HEK293 (cell line): Measurements from ENCODE around the gene BSCL2.

Source experiments
- KLF16 ChIP-seq: fragments of 450-650 bp; formaldehyde crosslinking; IDR thresholded peaks from 2 replicates; pipeline ENCODE4 v1.5.1; 2017; ENCODE audit warnings: missing biosample characterization, missing genetic modification characterization
- OSR2 ChIP-seq: fragments of 450-650 bp; formaldehyde crosslinking; IDR thresholded peaks from 2 replicates; pipeline ENCODE4 v1.5.1; 2016; ENCODE audit warnings: missing biosample characterization, missing genetic modification characterization
- RBAK ChIP-seq: fragments of 450-650 bp; formaldehyde crosslinking; IDR thresholded peaks from 2 replicates; pipeline ENCODE4 v1.5.1; 2016; ENCODE audit warnings: missing biosample characterization, missing genetic modification characterization
- TCF7L2 ChIP-seq: IDR thresholded peaks from 2 replicates; pipeline ENCODE4 v1.6.1; 2011; ENCODE audit warnings: low read depth, mild to moderate bottlenecking, inconsistent platforms, low read length, moderate library complexity, borderline replicate concordance
- YY2 ChIP-seq: fragments of 450-650 bp; formaldehyde crosslinking; IDR thresholded peaks from 2 replicates; pipeline ENCODE4 v1.5.1; 2016; ENCODE audit warnings: missing biosample characterization, missing genetic modification characterization
- ZBTB20 ChIP-seq: fragments of 450-650 bp; formaldehyde crosslinking; IDR thresholded peaks from 2 replicates; pipeline ENCODE4 v1.5.1; 2016; ENCODE audit warnings: missing biosample characterization, missing genetic modification characterization
- ZFHX2 ChIP-seq: fragments of 450-650 bp; formaldehyde crosslinking; conservative IDR thresholded peaks from 2 replicates; pipeline ENCODE4 v1.5.1; 2016; ENCODE audit warnings: missing biosample characterization, missing genetic modification characterization
- ZNF302 ChIP-seq: fragments of 450-650 bp; formaldehyde crosslinking; IDR thresholded peaks from 2 replicates; pipeline ENCODE4 v1.5.1; 2016; ENCODE audit warnings: missing biosample characterization, missing genetic modification characterization, low read depth
- ZNF341 ChIP-seq: fragments of 450-650 bp; formaldehyde crosslinking; IDR thresholded peaks from 2 replicates; pipeline ENCODE4; 2016; ENCODE audit warnings: low read depth, missing biosample characterization, missing genetic modification characterization
- ZNF354C ChIP-seq: fragments of 450-650 bp; formaldehyde crosslinking; IDR thresholded peaks from 2 replicates; pipeline ENCODE4 v1.5.1; 2016; ENCODE audit warnings: missing biosample characterization, missing genetic modification characterization, low read depth, borderline replicate concordance
- ZNF37A ChIP-seq: fragments of 450-650 bp; IDR thresholded peaks from 2 replicates; pipeline ENCODE4 v1.5.1; 2018; ENCODE audit warnings: missing biosample characterization, missing genetic modification characterization
- ZNF548 ChIP-seq: fragments of 450-650 bp; formaldehyde crosslinking; IDR thresholded peaks from 2 replicates; pipeline ENCODE4 v1.5.1; 2016; ENCODE audit warnings: missing biosample characterization, missing genetic modification characterization
- ZNF747 ChIP-seq: fragments of 450-650 bp; formaldehyde crosslinking; IDR thresholded peaks from 2 replicates; pipeline ENCODE4 v1.5.1; 2016; ENCODE audit warnings: missing biosample characterization, missing genetic modification characterization
- ZNF777 ChIP-seq: fragments of 450-650 bp; formaldehyde crosslinking; IDR thresholded peaks from 2 replicates; pipeline ENCODE4 v1.5.1; 2017; ENCODE audit warnings: missing biosample characterization, missing genetic modification characterization, borderline replicate concordance
- ZNF837 ChIP-seq: fragments of 450-650 bp; formaldehyde crosslinking; IDR thresholded peaks from 2 replicates; pipeline ENCODE4 v1.5.1; 2016; ENCODE audit warnings: missing biosample characterization, missing genetic modification characterization
- ZSCAN16 ChIP-seq: fragments of 450-650 bp; formaldehyde crosslinking; IDR thresholded peaks from 2 replicates; pipeline ENCODE4 v1.5.1; 2016; ENCODE audit warnings: missing biosample characterization, missing genetic modification characterization
- TF ChIP-seq, protein P1 (sequence below): fragments of 450-650 bp; formaldehyde crosslinking; IDR thresholded peaks from 2 replicates; pipeline ENCODE4; 2016; ENCODE audit warnings: missing biosample characterization, missing genetic modification characterization
- TF ChIP-seq, protein P2 (sequence below): fragments of 450-650 bp; formaldehyde crosslinking; IDR thresholded peaks from 2 replicates; pipeline ENCODE4 v1.5.1; 2016; ENCODE audit warnings: missing biosample characterization, missing genetic modification characterization
- TF ChIP-seq, protein P3 (sequence below): fragments of 450-650 bp; IDR thresholded peaks from 2 replicates; pipeline ENCODE4 v1.5.1; 2018; ENCODE audit warnings: missing biosample characterization, missing genetic modification characterization
- TF ChIP-seq, protein P4 (sequence below): fragments of 450-650 bp; formaldehyde crosslinking; IDR thresholded peaks from 2 replicates; pipeline ENCODE4 v1.5.1; 2016; ENCODE audit warnings: missing biosample characterization, missing genetic modification characterization, borderline replicate concordance
- TF ChIP-seq, protein P5 (sequence below): fragments of 450-650 bp; formaldehyde crosslinking; conservative IDR thresholded peaks from 2 replicates; pipeline ENCODE4 v1.5.1; 2016; ENCODE audit warnings: low read depth, missing biosample characterization, missing genetic modification characterization

BSCL2 gene

DNA sequence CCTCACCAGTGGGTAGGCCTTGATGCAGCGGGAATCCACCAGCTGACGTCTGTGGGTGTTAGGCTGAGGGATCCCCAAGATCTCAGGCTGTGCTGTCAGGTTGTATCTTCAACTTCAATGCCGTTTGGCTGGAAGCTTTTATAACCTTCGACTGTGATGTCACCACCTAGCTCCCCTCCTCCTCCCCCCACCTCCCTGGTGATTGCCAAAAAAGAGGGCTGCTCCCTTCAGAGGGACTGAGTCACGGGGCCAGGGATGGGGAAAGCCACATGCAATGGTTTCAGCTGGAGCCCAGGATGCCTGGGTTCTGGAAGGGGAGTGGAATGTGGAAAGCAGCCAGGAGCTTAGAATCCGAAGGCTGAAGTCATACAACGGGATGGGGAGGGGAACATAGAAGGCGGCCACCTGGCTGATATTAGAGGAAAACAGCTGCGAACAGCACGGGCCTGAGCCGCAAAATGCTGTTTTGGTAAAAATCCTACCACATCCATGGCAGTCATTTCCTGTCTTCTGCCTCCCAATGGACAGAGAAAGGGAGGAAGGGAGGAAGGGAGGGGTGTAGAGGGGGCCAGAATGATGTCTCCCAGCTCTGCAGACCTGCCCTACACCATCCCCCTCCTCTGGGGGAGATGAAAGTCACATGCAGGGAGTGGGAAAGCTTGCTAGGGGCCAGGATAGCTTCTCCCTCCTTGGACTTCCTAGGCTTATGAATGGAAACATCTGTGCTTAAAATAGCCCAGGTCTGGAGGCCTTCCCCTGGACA is 17.6 kb downstream of the BSCL2 start, which contains the start of gene LRRN4CL (continued):
- TF ChIP-seq ZNF777 (tag by site-specific recombination) (no peak), KLF16 (tag by site-specific recombination) (no peak), ZNF341 (tag by site-specific recombination) (no peak), ZBTB20 (tag by site-specific recombination) (no peak), OSR2 (tag by site-specific recombination) (no peak), ZSCAN16 (tag by site-specific recombination) (no peak), ZNF37A (no peak), ZNF354C (tag by site-specific recombination) (no peak), RBAK (tag by site-specific recombination) (no peak), ZNF302 (tag by site-specific recombination) (no peak), ZNF747 (no peak), ZNF548 (tag by site-specific recombination) (no peak), TCF7L2 (no peak), ZNF837 (tag by site-specific recombination) (no peak), ZFHX2 (tag by site-specific recombination) (0 out of 2 replicates have a peak, but pooled peaks have one; percentile 11), YY2 (tag by site-specific recombination) (no peak)
- TF ChIP-seq, protein P1, sequence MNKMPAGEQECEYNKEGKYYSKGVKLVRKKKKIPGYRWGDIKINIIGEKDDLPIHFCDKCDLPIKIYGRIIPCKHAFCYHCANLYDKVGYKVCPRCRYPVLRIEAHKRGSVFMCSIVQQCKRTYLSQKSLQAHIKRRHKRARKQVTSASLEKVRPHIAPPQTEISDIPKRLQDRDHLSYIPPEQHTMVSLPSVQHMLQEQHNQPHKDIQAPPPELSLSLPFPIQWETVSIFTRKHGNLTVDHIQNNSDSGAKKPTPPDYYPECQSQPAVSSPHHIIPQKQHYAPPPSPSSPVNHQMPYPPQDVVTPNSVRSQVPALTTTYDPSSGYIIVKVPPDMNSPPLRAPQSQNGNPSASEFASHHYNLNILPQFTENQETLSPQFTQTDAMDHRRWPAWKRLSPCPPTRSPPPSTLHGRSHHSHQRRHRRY, result no peak
- TF ChIP-seq, protein P2, sequence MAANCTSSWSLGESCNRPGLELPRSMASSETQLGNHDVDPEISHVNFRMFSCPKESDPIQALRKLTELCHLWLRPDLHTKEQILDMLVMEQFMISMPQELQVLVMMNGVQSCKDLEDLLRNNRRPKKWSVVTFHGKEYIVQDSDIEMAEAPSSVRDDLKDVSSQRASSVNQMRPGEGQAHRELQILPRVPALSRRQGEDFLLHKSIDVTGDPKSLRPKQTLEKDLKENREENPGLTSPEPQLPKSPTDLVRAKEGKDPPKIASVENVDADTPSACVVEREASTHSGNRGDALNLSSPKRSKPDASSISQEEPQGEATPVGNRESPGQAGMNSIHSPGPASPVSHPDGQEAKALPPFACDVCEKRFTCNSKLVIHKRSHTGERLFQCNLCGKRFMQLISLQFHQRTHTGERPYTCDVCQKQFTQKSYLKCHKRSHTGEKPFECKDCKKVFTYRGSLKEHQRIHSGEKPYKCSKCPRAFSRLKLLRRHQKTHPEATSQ (tag by site-specific recombination), result no peak
- TF ChIP-seq, protein P3, sequence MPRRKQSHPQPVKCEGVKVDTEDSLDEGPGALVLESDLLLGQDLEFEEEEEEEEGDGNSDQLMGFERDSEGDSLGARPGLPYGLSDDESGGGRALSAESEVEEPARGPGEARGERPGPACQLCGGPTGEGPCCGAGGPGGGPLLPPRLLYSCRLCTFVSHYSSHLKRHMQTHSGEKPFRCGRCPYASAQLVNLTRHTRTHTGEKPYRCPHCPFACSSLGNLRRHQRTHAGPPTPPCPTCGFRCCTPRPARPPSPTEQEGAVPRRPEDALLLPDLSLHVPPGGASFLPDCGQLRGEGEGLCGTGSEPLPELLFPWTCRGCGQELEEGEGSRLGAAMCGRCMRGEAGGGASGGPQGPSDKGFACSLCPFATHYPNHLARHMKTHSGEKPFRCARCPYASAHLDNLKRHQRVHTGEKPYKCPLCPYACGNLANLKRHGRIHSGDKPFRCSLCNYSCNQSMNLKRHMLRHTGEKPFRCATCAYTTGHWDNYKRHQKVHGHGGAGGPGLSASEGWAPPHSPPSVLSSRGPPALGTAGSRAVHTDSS (tag by site-specific recombination), result no peak
- TF ChIP-seq, protein P4, sequence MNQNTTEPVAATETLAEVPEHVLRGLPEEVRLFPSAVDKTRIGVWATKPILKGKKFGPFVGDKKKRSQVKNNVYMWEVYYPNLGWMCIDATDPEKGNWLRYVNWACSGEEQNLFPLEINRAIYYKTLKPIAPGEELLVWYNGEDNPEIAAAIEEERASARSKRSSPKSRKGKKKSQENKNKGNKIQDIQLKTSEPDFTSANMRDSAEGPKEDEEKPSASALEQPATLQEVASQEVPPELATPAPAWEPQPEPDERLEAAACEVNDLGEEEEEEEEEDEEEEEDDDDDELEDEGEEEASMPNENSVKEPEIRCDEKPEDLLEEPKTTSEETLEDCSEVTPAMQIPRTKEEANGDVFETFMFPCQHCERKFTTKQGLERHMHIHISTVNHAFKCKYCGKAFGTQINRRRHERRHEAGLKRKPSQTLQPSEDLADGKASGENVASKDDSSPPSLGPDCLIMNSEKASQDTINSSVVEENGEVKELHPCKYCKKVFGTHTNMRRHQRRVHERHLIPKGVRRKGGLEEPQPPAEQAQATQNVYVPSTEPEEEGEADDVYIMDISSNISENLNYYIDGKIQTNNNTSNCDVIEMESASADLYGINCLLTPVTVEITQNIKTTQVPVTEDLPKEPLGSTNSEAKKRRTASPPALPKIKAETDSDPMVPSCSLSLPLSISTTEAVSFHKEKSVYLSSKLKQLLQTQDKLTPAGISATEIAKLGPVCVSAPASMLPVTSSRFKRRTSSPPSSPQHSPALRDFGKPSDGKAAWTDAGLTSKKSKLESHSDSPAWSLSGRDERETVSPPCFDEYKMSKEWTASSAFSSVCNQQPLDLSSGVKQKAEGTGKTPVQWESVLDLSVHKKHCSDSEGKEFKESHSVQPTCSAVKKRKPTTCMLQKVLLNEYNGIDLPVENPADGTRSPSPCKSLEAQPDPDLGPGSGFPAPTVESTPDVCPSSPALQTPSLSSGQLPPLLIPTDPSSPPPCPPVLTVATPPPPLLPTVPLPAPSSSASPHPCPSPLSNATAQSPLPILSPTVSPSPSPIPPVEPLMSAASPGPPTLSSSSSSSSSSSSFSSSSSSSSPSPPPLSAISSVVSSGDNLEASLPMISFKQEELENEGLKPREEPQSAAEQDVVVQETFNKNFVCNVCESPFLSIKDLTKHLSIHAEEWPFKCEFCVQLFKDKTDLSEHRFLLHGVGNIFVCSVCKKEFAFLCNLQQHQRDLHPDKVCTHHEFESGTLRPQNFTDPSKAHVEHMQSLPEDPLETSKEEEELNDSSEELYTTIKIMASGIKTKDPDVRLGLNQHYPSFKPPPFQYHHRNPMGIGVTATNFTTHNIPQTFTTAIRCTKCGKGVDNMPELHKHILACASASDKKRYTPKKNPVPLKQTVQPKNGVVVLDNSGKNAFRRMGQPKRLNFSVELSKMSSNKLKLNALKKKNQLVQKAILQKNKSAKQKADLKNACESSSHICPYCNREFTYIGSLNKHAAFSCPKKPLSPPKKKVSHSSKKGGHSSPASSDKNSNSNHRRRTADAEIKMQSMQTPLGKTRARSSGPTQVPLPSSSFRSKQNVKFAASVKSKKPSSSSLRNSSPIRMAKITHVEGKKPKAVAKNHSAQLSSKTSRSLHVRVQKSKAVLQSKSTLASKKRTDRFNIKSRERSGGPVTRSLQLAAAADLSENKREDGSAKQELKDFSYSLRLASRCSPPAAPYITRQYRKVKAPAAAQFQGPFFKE (tag by site-specific recombination), result no peak
- TF ChIP-seq, protein P5, sequence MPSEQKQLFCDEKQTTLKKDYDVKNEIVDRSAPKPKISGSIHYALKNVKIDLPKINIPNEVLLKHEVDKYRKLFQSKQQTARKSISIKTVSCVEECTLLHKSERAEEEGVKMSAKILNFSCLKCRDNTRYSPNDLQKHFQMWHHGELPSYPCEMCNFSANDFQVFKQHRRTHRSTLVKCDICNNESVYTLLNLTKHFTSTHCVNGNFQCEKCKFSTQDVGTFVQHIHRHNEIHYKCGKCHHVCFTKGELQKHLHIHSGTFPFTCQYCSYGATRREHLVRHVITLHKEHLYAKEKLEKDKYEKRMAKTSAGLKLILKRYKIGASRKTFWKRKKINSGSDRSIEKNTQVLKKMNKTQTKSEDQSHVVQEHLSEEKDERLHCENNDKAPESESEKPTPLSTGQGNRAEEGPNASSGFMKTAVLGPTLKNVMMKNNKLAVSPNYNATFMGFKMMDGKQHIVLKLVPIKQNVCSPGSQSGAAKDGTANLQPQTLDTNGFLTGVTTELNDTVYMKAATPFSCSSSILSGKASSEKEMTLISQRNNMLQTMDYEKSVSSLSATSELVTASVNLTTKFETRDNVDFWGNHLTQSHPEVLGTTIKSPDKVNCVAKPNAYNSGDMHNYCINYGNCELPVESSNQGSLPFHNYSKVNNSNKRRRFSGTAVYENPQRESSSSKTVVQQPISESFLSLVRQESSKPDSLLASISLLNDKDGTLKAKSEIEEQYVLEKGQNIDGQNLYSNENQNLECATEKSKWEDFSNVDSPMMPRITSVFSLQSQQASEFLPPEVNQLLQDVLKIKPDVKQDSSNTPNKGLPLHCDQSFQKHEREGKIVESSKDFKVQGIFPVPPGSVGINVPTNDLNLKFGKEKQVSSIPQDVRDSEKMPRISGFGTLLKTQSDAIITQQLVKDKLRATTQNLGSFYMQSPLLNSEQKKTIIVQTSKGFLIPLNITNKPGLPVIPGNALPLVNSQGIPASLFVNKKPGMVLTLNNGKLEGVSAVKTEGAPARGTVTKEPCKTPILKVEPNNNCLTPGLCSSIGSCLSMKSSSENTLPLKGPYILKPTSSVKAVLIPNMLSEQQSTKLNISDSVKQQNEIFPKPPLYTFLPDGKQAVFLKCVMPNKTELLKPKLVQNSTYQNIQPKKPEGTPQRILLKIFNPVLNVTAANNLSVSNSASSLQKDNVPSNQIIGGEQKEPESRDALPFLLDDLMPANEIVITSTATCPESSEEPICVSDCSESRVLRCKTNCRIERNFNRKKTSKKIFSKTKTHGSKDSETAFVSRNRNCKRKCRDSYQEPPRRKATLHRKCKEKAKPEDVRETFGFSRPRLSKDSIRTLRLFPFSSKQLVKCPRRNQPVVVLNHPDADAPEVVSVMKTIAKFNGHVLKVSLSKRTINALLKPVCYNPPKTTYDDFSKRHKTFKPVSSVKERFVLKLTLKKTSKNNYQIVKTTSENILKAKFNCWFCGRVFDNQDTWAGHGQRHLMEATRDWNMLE (tag by site-specific recombination), result no peak
